Measurements from ENCODE around the gene ACOX3. TPM values are rescaled to one million over a fixed set of nuclear protein-coding genes. Genes with fewer than 3 reads are reported as not detected.

Gene ACOX3
- polyA plus RNA-seq, 1 of the 3 experiments (the other 2 are of a cell fraction), result 8.4 TPM

- TF ChIP-seq CTCF (IDR thresholded peaks at IDR 0.05) (no peak), ELF1 (IDR thresholded peaks at IDR 0.05) (no peak), REST (IDR thresholded peaks at IDR 0.05; ENCODE audit: low read depth, low read length) (no peak), RXRA (IDR thresholded peaks at IDR 0.05; ENCODE audit: borderline replicate concordance, low read depth) (no peak), IRF3 (IDR thresholded peaks at IDR 0.05; ENCODE audit: low read depth, low read length) (no peak)
Measured at GRCh38 chr4:8344377-8344776, 96.1 kb downstream of the ACOX3 start (continued).

GRCh38 chr4:8343967-8344331, 96.6 kb downstream of the ACOX3 start:
- 85% methylated on average over 8 of the region's 11 CpGs for WGBS (ENCODE audit: low lambda C conversion rate)
- Histone ChIP-seq H3K27ac (ENCODE audit: low read depth in 2 of 2, low read length in 1 of 2) (no peak overlapping the region), H3K9ac (no peak overlapping the region), H2AFZ (ENCODE audit: low read depth) (no peak overlapping the region), H3K9me3 (no peaks in the 10 kb centered on the region), H3K9me2 (no peaks in the 10 kb centered on the region), H3K4me2 (no peak overlapping the region), H3K27me3 (ENCODE audit: insufficient read depth) (no peaks in the 10 kb centered on the region), H3K4me3 (ENCODE audit: low read depth in 2 of 2, low read length in 1 of 2) (no peak overlapping the region), H3K36me3 (replicated peaks in 1 of 2; ENCODE audit: control insufficient read depth in 1 of 2, insufficient read depth in 2 of 2, low read length in 1 of 2) (no peaks in the 10 kb centered on the region), H4K20me1 (ENCODE audit: insufficient read depth) (no peaks in the 10 kb centered on the region), H3F3A (replicated peaks; ENCODE audit: insufficient read depth) (no peaks in the 10 kb centered on the region), H3K79me2 (ENCODE audit: insufficient read depth) (no peaks in the 10 kb centered on the region), H3K4me1 (ENCODE audit: control insufficient read depth in 1 of 2, insufficient read depth in 2 of 2, low read depth in 1 of 2, low read length in 1 of 2) (peaks cover 0 to 12% of the 10 kb centered on the region in 2 experiments; a peak in 1 of 4 replicates)
- no peak for TF ChIP-seq EP300 (IDR thresholded peaks at IDR 0.05; ENCODE audit: borderline replicate concordance in 1 of 2, low read depth in 1 of 2, low read length in 1 of 2)
- TF ChIP-seq CTCF (IDR thresholded peaks at IDR 0.05), result no peak
- no peak for TF ChIP-seq IRF3 (IDR thresholded peaks at IDR 0.05; ENCODE audit: low read depth, low read length)
- TF ChIP-seq FOXM1 (IDR thresholded peaks at IDR 0.05; ENCODE audit: low read depth), result no peak
- DNase-seq, result no peak
- ChIA-PET CTCF (interaction anchor here (0.9 to 1.4 kb wide), 2 partner anchors 69 to 85 kb away, joined by 3 to 4 read pairs; no protein-coding TSS in a partner anchor), POLR2A (no interaction called here)
